PC-9 (cell line): ENCODE measurements around the gene PHLDA1.

ENCODE experiments used
- CTCF ChIP-seq: fragments of 200-600 bp; sonication (generic); conservative IDR thresholded peaks from 2 replicates; pipeline ENCODE4 v1.6.1; 2017; ENCODE audit warnings: mixed run types, antibody characterized with exemption, mild to moderate bottlenecking, moderate library complexity
- EZH2 ChIP-seq: fragments of 200-600 bp; sonication (generic); IDR thresholded peaks from 2 replicates; pipeline ENCODE4 v1.8.0; 2017; ENCODE audit warnings: antibody characterized with exemption, low read depth

GRCh38 chr12:75995691-75996090, 35.9 kb downstream of the PHLDA1 start:
- no peak for TF ChIP-seq CTCF
- TF ChIP-seq EZH2: no peak
